WTC11 (cell line): ENCODE data around the gene AKAP8. TPM values are rescaled to one million over a fixed set of nuclear protein-coding genes. Genes with fewer than 3 reads are reported as not detected.

Experiments
- ATAC-seq: fragments of 200-7000 bp; cut with Tn5 transposase; 2 replicates; pipeline ENCODE4 v1.10.0; 2021; ENCODE audit warnings: mild to moderate bottlenecking, moderate library complexity
- CTCF ChIA-PET: fragments of 300-600 bp; sonication (Branson Sonifier 250); formaldehyde crosslinking; loops from one replicate; lab custom pipeline; 2021; ENCODE audit warnings: antibody characterized with exemption; lab: Charles Lee
- POLR2A ChIA-PET: fragments of 350-600 bp; sonication (Branson Sonifier 250); formaldehyde crosslinking; loops from one replicate; lab custom pipeline; 2021; ENCODE audit warnings: antibody characterized with exemption; lab: Charles Lee
- DNase-seq: peaks from one replicate; pipeline ENCODE4 v3.0.0; 2021; ENCODE audit warnings: low spot score
- H3K27ac Mint-ChIP-seq: 2 replicates; pipeline ENCODE4 v1.8.0; 2021; ENCODE audit warnings: mixed read lengths
- H3K27me3 Mint-ChIP-seq: 2 replicates; pipeline ENCODE4 v1.8.0; 2021; ENCODE audit warnings: low read depth, mild to moderate bottlenecking, moderate library complexity, mixed read lengths
- H3K36me3 Mint-ChIP-seq: 2 replicates; pipeline ENCODE4 v1.8.0; 2021; ENCODE audit warnings: mixed read lengths
- H3K4me1 Mint-ChIP-seq: 2 replicates; pipeline ENCODE4 v1.8.0; 2022; ENCODE audit warnings: mixed read lengths
- H3K4me3 Mint-ChIP-seq: 2 replicates; pipeline ENCODE4 v1.8.0; 2021; ENCODE audit warnings: mild to moderate bottlenecking, moderate library complexity, mixed read lengths
- H3K9me3 Mint-ChIP-seq: 2 replicates; pipeline ENCODE4 v1.8.0; 2021; ENCODE audit warnings: mixed read lengths
- CBFB ChIP-seq: sonication (generic); formaldehyde crosslinking; IDR thresholded peaks from 2 replicates; pipeline ENCODE4 v1.8.1; 2022; ENCODE audit warnings: mild to moderate bottlenecking, low read depth, missing genetic modification reagents
- ESRRA ChIP-seq: sonication (generic); formaldehyde crosslinking; IDR thresholded peaks from 2 replicates; pipeline ENCODE4 v1.8.1; 2022; ENCODE audit warnings: mild to moderate bottlenecking, missing genetic modification reagents, borderline replicate concordance
- MYBL2 ChIP-seq: sonication (generic); formaldehyde crosslinking; IDR thresholded peaks from 2 replicates; pipeline ENCODE4 v1.8.1; 2023; ENCODE audit warnings: mild to moderate bottlenecking, moderate library complexity, missing genetic modification reagents
- NFE2L1 ChIP-seq: sonication (generic); formaldehyde crosslinking; IDR thresholded peaks from 2 replicates; pipeline ENCODE4 v1.8.1; 2023; ENCODE audit warnings: missing genetic modification reagents
- PRDM15 ChIP-seq: sonication (generic); formaldehyde crosslinking; IDR thresholded peaks from 2 replicates; pipeline ENCODE4 v1.8.0; 2022; ENCODE audit warnings: missing genetic modification reagents
- STAT6 ChIP-seq: sonication (generic); formaldehyde crosslinking; conservative IDR thresholded peaks from 2 replicates; pipeline ENCODE4 v1.8.1; 2023; ENCODE audit warnings: mild to moderate bottlenecking, low read depth, missing genetic modification reagents, moderate library complexity
- TCF7 ChIP-seq: sonication (generic); formaldehyde crosslinking; IDR thresholded peaks from 2 replicates; pipeline ENCODE4 v1.8.0; 2022; ENCODE audit warnings: mild to moderate bottlenecking, low read depth, missing genetic modification reagents, moderate library complexity
- TEAD4 ChIP-seq: sonication (generic); formaldehyde crosslinking; IDR thresholded peaks from 2 replicates; pipeline ENCODE4 v1.8.0; 2022; ENCODE audit warnings: mild to moderate bottlenecking, missing genetic modification reagents
- USF2 ChIP-seq: sonication (generic); formaldehyde crosslinking; IDR thresholded peaks from 2 replicates; pipeline ENCODE4 v1.8.1; 2023; ENCODE audit warnings: mild to moderate bottlenecking, missing genetic modification reagents, moderate library complexity
- ZSCAN18 ChIP-seq: fragments of 250-450 bp; sonication (Bioruptor Pico); IDR thresholded peaks from 2 replicates; pipeline ENCODE4 v2.1.2; 2022; ENCODE audit warnings: mild to moderate bottlenecking, moderate library complexity
- total RNA-seq: library from RNA; stranded (reverse); gene quantifications from 3 replicates; pipeline ENCODE4 v1.2.3, GENCODE V29; 2021
- TF ChIP-seq, protein P1 (sequence below): sonication (generic); formaldehyde crosslinking; IDR thresholded peaks from 2 replicates; pipeline ENCODE4 v1.8.1; 2023; ENCODE audit warnings: mild to moderate bottlenecking, missing genetic modification reagents, borderline replicate concordance
- TF ChIP-seq, protein P2 (sequence below): fragments of 250-450 bp; sonication (Bioruptor Pico); conservative IDR thresholded peaks from 2 replicates; pipeline ENCODE4 v1.9.0; 2021; ENCODE audit warnings: mild to moderate bottlenecking
- TF ChIP-seq, protein P3 (sequence below): sonication (generic); formaldehyde crosslinking; IDR thresholded peaks from 2 replicates; pipeline ENCODE4 v1.8.1; 2023; ENCODE audit warnings: mild to moderate bottlenecking, moderate library complexity, missing genetic modification reagents
- TF ChIP-seq, protein P4 (sequence below): sonication (generic); formaldehyde crosslinking; IDR thresholded peaks from 2 replicates; pipeline ENCODE4 v1.8.0; 2022; ENCODE audit warnings: mild to moderate bottlenecking, missing genetic modification reagents

Gene AKAP8
- total RNA-seq, 1 experiment from 2014 or later: 65.9 TPM

DNA sequence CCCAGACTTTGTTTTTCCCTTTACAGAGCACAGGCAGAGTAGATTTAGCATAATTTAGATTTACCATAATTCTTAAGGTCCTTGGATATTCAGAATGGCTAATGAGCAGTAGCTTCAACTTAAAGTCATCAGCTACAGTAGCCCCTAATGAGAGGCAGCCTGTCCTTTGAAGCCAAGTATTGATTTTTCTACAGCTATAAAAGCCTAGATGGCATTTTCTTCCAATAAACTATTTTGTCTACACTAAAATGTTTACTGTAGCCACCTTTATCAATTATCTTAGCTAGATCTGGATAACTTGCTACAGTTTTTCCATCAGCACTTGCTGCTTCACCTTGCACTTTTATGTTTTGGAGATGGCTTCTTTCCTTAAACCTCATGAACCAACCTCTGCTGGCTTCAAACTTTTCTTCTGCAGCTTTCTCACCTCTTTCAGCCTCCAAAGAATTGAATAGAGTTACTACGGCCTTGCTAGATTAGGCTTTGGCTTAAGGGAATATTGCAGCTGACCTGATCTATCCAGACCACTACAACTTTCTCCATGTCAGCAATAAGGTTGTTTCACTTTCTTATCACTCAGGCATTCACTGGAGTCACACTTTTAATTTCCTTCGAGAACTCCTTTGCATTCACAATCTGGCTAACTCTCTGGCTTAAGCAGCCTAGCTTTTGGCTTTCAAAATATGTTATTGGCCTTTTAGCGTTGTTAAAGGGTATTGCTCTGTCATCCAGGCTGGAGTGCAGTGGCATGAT, 73.8 kb downstream of the AKAP8 start:
- POLR2A ChIA-PET: interaction anchor here (0.6 kb wide), 1 partner anchor 226 kb away, joined by 3 read pairs; no protein-coding TSS in a partner anchor
- CTCF ChIA-PET: interaction anchor here (1.4 kb wide), 1 partner anchor 42 kb away, joined by 3 read pairs; no protein-coding TSS in a partner anchor
- Mint-ChIP-seq H3K9me3 (no peaks in the 10 kb centered on the region), H3K4me3 (no peak overlapping the region), H3K4me1 (peaks cover 39% of the 10 kb centered on the region), H3K36me3 (no peaks in the 10 kb centered on the region), H3K27me3 (no peaks in the 10 kb centered on the region), H3K27ac (peak overlapping the region; percentile 16; the same call in 1 of the 2 replicates)
- no peak for DNase-seq
- TF ChIP-seq MYBL2 (CRISPR knock-in tag) (no peak), TCF7 (CRISPR knock-in tag) (no peak), TEAD4 (CRISPR knock-in tag) (no peak), ZSCAN18 (CRISPR knock-in tag) (no peak), USF2 (no peak), PRDM15 (no peak), ESRRA (CRISPR knock-in tag) (no peak), NFE2L1 (no peak), CBFB (CRISPR knock-in tag) (no peak), STAT6 (CRISPR knock-in tag) (no peak)
- TF ChIP-seq, protein P1, sequence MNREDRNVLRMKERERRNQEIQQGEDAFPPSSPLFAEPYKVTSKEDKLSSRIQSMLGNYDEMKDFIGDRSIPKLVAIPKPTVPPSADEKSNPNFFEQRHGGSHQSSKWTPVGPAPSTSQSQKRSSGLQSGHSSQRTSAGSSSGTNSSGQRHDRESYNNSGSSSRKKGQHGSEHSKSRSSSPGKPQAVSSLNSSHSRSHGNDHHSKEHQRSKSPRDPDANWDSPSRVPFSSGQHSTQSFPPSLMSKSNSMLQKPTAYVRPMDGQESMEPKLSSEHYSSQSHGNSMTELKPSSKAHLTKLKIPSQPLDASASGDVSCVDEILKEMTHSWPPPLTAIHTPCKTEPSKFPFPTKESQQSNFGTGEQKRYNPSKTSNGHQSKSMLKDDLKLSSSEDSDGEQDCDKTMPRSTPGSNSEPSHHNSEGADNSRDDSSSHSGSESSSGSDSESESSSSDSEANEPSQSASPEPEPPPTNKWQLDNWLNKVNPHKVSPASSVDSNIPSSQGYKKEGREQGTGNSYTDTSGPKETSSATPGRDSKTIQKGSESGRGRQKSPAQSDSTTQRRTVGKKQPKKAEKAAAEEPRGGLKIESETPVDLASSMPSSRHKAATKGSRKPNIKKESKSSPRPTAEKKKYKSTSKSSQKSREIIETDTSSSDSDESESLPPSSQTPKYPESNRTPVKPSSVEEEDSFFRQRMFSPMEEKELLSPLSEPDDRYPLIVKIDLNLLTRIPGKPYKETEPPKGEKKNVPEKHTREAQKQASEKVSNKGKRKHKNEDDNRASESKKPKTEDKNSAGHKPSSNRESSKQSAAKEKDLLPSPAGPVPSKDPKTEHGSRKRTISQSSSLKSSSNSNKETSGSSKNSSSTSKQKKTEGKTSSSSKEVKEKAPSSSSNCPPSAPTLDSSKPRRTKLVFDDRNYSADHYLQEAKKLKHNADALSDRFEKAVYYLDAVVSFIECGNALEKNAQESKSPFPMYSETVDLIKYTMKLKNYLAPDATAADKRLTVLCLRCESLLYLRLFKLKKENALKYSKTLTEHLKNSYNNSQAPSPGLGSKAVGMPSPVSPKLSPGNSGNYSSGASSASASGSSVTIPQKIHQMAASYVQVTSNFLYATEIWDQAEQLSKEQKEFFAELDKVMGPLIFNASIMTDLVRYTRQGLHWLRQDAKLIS (CRISPR knock-in tag): no peak
- TF ChIP-seq, protein P2, sequence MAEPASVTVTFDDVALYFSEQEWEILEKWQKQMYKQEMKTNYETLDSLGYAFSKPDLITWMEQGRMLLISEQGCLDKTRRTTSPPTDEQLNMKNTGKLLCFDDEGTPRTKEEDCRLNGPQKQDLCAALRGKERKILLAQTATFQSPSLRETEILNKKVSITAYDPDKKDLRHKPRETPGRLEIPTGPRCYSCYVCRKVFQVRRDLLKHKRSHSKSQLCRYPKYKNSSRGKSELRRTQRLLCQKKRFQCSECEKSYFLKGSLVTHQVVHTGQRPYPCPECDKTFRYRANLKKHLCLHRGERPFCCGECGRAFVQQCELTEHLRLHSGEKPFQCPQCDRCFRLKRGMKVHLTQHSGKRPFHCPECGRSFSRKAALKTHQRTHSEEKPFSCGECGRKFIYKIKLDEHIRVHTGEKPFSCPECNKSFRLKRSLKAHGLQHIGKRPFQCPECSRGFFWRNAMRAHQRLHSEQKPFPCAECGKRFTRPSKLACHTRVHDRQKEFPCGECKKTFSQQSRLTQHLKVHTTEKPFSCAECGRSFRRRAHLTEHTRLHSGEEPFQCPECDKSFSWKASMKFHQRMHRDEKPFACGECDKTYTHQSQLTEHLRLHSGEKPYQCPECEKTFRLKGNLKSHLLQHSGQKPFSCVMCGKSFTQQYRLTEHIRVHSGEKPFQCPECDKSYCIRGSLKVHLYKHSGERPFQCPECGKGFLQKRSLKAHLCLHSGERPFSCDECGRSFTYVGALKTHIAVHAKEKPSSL (CRISPR knock-in tag): no peak
- TF ChIP-seq, protein P3, sequence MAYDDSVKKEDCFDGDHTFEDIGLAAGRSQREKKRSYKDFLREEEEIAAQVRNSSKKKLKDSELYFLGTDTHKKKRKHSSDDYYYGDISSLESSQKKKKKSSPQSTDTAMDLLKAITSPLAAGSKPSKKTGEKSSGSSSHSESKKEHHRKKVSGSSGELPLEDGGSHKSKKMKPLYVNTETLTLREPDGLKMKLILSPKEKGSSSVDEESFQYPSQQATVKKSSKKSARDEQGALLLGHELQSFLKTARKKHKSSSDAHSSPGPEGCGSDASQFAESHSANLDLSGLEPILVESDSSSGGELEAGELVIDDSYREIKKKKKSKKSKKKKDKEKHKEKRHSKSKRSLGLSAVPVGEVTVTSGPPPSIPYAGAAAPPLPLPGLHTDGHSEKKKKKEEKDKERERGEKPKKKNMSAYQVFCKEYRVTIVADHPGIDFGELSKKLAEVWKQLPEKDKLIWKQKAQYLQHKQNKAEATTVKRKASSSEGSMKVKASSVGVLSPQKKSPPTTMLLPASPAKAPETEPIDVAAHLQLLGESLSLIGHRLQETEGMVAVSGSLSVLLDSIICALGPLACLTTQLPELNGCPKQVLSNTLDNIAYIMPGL (CRISPR knock-in tag): no peak
- TF ChIP-seq, protein P4, sequence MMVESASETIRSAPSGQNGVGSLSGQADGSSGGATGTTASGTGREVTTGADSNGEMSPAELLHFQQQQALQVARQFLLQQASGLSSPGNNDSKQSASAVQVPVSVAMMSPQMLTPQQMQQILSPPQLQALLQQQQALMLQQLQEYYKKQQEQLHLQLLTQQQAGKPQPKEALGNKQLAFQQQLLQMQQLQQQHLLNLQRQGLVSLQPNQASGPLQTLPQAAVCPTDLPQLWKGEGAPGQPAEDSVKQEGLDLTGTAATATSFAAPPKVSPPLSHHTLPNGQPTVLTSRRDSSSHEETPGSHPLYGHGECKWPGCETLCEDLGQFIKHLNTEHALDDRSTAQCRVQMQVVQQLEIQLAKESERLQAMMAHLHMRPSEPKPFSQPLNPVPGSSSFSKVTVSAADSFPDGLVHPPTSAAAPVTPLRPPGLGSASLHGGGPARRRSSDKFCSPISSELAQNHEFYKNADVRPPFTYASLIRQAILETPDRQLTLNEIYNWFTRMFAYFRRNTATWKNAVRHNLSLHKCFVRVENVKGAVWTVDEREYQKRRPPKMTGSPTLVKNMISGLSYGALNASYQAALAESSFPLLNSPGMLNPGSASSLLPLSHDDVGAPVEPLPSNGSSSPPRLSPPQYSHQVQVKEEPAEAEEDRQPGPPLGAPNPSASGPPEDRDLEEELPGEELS (CRISPR knock-in tag): no peak
- no peak for ATAC-seq
